GM23338 (cell line): ENCODE measurements around the gene PDE7B.

Source experiments
- EZH2 ChIP-seq: fragments of 200-600 bp; sonication (generic); IDR thresholded peaks from one replicate; pipeline ENCODE4 v1.8.0; 2017; ENCODE audit warnings: antibody characterized with exemption, mild to moderate bottlenecking, low read depth; ENCODE audit not compliant: unreplicated experiment
- JUNB ChIP-seq: IDR thresholded peaks from one replicate; pipeline ENCODE4 v1.6.1; 2016; ENCODE audit warnings: antibody characterized with exemption; ENCODE audit not compliant: unreplicated experiment
- POLR2AphosphoS5 ChIP-seq: IDR thresholded peaks from 2 replicates; pipeline ENCODE4 v1.6.1; 2016; ENCODE audit warnings: antibody characterized with exemption, low read depth
- ZNF114 ChIP-seq: fragments of 250-450 bp; sonication (Bioruptor Pico); IDR thresholded peaks from 2 replicates; pipeline ENCODE4 v1.5.0; 2020; ENCODE audit warnings: mild to moderate bottlenecking, moderate library complexity
- TF ChIP-seq, protein P1 (sequence below), 2 experiments: fragments of 200-600 bp in 1 of 2; sonication (generic) in 1 of 2; conservative IDR thresholded peaks; 2 replicates each; pipeline versions ENCODE4 v1.5.1 to v1.6.1; 2016 to 2017; ENCODE audit warnings: antibody characterized with exemption in 2 of 2, low read depth in 2 of 2, mild to moderate bottlenecking in 2 of 2, moderate library complexity in 1 of 2
- TF ChIP-seq, protein P2 (sequence below): IDR thresholded peaks from one replicate; pipeline ENCODE4 v1.6.1; 2018; ENCODE audit warnings: antibody characterized with exemption; ENCODE audit not compliant: unreplicated experiment
- TF ChIP-seq, protein P3 (sequence below): IDR thresholded peaks from 2 replicates; pipeline ENCODE4 v1.6.1; 2016; ENCODE audit warnings: antibody characterized with exemption

GRCh38 chr6:135871878-135872277, 20.4 kb downstream of the PDE7B start:
- TF ChIP-seq, protein P1, sequence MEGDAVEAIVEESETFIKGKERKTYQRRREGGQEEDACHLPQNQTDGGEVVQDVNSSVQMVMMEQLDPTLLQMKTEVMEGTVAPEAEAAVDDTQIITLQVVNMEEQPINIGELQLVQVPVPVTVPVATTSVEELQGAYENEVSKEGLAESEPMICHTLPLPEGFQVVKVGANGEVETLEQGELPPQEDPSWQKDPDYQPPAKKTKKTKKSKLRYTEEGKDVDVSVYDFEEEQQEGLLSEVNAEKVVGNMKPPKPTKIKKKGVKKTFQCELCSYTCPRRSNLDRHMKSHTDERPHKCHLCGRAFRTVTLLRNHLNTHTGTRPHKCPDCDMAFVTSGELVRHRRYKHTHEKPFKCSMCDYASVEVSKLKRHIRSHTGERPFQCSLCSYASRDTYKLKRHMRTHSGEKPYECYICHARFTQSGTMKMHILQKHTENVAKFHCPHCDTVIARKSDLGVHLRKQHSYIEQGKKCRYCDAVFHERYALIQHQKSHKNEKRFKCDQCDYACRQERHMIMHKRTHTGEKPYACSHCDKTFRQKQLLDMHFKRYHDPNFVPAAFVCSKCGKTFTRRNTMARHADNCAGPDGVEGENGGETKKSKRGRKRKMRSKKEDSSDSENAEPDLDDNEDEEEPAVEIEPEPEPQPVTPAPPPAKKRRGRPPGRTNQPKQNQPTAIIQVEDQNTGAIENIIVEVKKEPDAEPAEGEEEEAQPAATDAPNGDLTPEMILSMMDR (conservative IDR thresholded peaks at IDR 0.05; ENCODE audit: low read depth in 2 of 2), result no peak
- TF ChIP-seq, protein P2, sequence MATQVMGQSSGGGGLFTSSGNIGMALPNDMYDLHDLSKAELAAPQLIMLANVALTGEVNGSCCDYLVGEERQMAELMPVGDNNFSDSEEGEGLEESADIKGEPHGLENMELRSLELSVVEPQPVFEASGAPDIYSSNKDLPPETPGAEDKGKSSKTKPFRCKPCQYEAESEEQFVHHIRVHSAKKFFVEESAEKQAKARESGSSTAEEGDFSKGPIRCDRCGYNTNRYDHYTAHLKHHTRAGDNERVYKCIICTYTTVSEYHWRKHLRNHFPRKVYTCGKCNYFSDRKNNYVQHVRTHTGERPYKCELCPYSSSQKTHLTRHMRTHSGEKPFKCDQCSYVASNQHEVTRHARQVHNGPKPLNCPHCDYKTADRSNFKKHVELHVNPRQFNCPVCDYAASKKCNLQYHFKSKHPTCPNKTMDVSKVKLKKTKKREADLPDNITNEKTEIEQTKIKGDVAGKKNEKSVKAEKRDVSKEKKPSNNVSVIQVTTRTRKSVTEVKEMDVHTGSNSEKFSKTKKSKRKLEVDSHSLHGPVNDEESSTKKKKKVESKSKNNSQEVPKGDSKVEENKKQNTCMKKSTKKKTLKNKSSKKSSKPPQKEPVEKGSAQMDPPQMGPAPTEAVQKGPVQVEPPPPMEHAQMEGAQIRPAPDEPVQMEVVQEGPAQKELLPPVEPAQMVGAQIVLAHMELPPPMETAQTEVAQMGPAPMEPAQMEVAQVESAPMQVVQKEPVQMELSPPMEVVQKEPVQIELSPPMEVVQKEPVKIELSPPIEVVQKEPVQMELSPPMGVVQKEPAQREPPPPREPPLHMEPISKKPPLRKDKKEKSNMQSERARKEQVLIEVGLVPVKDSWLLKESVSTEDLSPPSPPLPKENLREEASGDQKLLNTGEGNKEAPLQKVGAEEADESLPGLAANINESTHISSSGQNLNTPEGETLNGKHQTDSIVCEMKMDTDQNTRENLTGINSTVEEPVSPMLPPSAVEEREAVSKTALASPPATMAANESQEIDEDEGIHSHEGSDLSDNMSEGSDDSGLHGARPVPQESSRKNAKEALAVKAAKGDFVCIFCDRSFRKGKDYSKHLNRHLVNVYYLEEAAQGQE, result no peak
- TF ChIP-seq POLR2AphosphoS5, result no peak
- TF ChIP-seq EZH2, result no peak
- no peak for TF ChIP-seq ZNF114 (CRISPR knock-in tag)
- TF ChIP-seq, protein P3, sequence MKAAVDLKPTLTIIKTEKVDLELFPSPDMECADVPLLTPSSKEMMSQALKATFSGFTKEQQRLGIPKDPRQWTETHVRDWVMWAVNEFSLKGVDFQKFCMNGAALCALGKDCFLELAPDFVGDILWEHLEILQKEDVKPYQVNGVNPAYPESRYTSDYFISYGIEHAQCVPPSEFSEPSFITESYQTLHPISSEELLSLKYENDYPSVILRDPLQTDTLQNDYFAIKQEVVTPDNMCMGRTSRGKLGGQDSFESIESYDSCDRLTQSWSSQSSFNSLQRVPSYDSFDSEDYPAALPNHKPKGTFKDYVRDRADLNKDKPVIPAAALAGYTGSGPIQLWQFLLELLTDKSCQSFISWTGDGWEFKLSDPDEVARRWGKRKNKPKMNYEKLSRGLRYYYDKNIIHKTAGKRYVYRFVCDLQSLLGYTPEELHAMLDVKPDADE, result no peak
- TF ChIP-seq JUNB, result no peak
